K562 (cell line): ENCODE measurements around the gene CIAO2B.

Experiments
- CTCF ChIP-seq, 3 experiments: IDR thresholded peaks in 2 of 3; conservative IDR thresholded peaks in 1 of 3; 2 replicates each; pipeline ENCODE4 v1.5.1; 2011 to 2012; ENCODE audit warnings: low read length in 3 of 3, mild to moderate bottlenecking in 3 of 3, control low read depth in 2 of 3, improper control_type of control experiment in 1 of 3, inconsistent platforms in 1 of 3, low read depth in 1 of 3, mixed read lengths in 1 of 3, moderate library complexity in 1 of 3; ENCODE audit not compliant: insufficient read depth in 2 of 3
- HMG20A ChIP-seq: fragments of 450-650 bp; formaldehyde crosslinking; conservative IDR thresholded peaks from 2 replicates; pipeline ENCODE4 v1.4.0; 2020; ENCODE audit warnings: mild to moderate bottlenecking, mixed read lengths
- JUN ChIP-seq, 2 experiments: sonication (generic) in 1 of 2; formaldehyde crosslinking in 1 of 2; IDR thresholded peaks; 2 replicates each; pipeline versions ENCODE4 v1.6.1 to v1.8.0; 2012 to 2022; ENCODE audit warnings: borderline replicate concordance in 2 of 2, mild to moderate bottlenecking in 2 of 2, improper control_type of control experiment in 1 of 2, low read depth in 1 of 2, low read length in 1 of 2, missing genetic modification reagents in 1 of 2
- MTA2 ChIP-seq: fragments of 450-650 bp; IDR thresholded peaks from 2 replicates; pipeline ENCODE4 v1.6.1; 2016; ENCODE audit warnings: low read depth
- RBM15 ChIP-seq: fragments of 200-400 bp; formaldehyde crosslinking; IDR thresholded peaks from 2 replicates; pipeline ENCODE4 v1.6.1; 2018; ENCODE audit warnings: mild to moderate bottlenecking, low read length, moderate library complexity; ENCODE audit not compliant: insufficient read depth
- SIN3A ChIP-seq, 2 experiments: fragments of 150-350 bp in 1 of 2; IDR thresholded peaks; 2 replicates each; pipeline ENCODE4 v1.6.1; 2011 to 2016; ENCODE audit warnings: borderline replicate concordance in 2 of 2, low read depth in 2 of 2, low read length in 2 of 2, mild to moderate bottlenecking in 2 of 2, moderate library complexity in 2 of 2; ENCODE audit not compliant: control insufficient read depth in 1 of 2
- SMC3 ChIP-seq: conservative IDR thresholded peaks from 2 replicates; pipeline ENCODE4 v1.6.1; 2011; ENCODE audit warnings: low read depth, low read length, improper control_type of control experiment; ENCODE audit not compliant: insufficient read depth
- ZBTB2 ChIP-seq: fragments of 450-650 bp; IDR thresholded peaks from 2 replicates; pipeline ENCODE4 v1.6.1; 2016; ENCODE audit warnings: antibody characterized with exemption
- ZKSCAN1 ChIP-seq: fragments of 150-350 bp; IDR thresholded peaks from 2 replicates; pipeline ENCODE4 v1.6.1; 2016; ENCODE audit warnings: low read depth, low read length
- ZNF143 ChIP-seq: sonication (generic); formaldehyde crosslinking; IDR thresholded peaks from 2 replicates; pipeline ENCODE4 v1.9.0; 2022; ENCODE audit warnings: mild to moderate bottlenecking, missing genetic modification reagents
- ZNF507 ChIP-seq: conservative IDR thresholded peaks from 2 replicates; pipeline ENCODE4 v1.6.1; 2017; ENCODE audit warnings: missing genetic modification characterization, missing compliant biosample characterization
- TF ChIP-seq, protein P1 (sequence below): fragments of 450-650 bp; IDR thresholded peaks from 2 replicates; pipeline ENCODE4 v1.7.1; 2018; ENCODE audit warnings: mild to moderate bottlenecking, low read depth; ENCODE audit not compliant: partially characterized antibody

GRCh38 chr16:66886914-66887313 lies 47.3 kb downstream of the CIAO2B start:
- TF ChIP-seq MTA2 (no peak), ZBTB2 (no peak), SIN3A (IDR thresholded peaks at IDR 0.05; ENCODE audit: borderline replicate concordance in 2 of 2, control insufficient read depth in 1 of 2, low read depth in 2 of 2, low read length in 2 of 2) (no peak), CTCF (IDR thresholded peaks at IDR 0.05 in 2 of 3, conservative IDR thresholded peaks at IDR 0.05 in 1 of 3; ENCODE audit: insufficient read depth in 2 of 3, low read depth in 1 of 3, low read length in 3 of 3) (no peak), RBM15 (no peak), ZNF143 (CRISPR knock-in tag) (no peak), SMC3 (no peak), JUN (IDR thresholded peaks at IDR 0.05; ENCODE audit: borderline replicate concordance, low read depth, low read length) (no peak), JUN (CRISPR knock-in tag; IDR thresholded peaks at IDR 0.05; ENCODE audit: borderline replicate concordance) (no peak), ZNF507 (no peak), ZKSCAN1 (no peak), HMG20A (CRISPR knock-in tag) (no peak)
- TF ChIP-seq, protein P1, sequence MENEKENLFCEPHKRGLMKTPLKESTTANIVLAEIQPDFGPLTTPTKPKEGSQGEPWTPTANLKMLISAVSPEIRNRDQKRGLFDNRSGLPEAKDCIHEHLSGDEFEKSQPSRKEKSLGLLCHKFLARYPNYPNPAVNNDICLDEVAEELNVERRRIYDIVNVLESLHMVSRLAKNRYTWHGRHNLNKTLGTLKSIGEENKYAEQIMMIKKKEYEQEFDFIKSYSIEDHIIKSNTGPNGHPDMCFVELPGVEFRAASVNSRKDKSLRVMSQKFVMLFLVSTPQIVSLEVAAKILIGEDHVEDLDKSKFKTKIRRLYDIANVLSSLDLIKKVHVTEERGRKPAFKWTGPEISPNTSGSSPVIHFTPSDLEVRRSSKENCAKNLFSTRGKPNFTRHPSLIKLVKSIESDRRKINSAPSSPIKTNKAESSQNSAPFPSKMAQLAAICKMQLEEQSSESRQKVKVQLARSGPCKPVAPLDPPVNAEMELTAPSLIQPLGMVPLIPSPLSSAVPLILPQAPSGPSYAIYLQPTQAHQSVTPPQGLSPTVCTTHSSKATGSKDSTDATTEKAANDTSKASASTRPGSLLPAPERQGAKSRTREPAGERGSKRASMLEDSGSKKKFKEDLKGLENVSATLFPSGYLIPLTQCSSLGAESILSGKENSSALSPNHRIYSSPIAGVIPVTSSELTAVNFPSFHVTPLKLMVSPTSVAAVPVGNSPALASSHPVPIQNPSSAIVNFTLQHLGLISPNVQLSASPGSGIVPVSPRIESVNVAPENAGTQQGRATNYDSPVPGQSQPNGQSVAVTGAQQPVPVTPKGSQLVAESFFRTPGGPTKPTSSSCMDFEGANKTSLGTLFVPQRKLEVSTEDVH = no peak
